HepG2 (cell line): Measurements from ENCODE around the gene SLCO4A1.

Experiments
- CCAR2 ChIP-seq: fragments of 200-400 bp; formaldehyde crosslinking; optimal IDR thresholded peaks from 2 replicates; pipeline ENCODE3; 2018; ENCODE audit warnings: low read depth, mild to moderate bottlenecking, low read length, moderate library complexity
- TFAP4 ChIP-seq: sonication (generic); IDR thresholded peaks from 2 replicates; pipeline ENCODE4 v1.6.1; 2016; ENCODE audit warnings: low read depth, borderline replicate concordance

- TF ChIP-seq TFAP4: no peak
- no peak for TF ChIP-seq CCAR2
Observed at GRCh38 chr20:62596486-62596885, 45.8 kb upstream of the SLCO4A1 start.
